Caco-2 (cell line): Measurements from ENCODE around the gene CLCA4. TPM values are rescaled to one million over a fixed set of nuclear protein-coding genes. Genes with fewer than 3 reads are reported as not detected.

ENCODE experiments used
- BruUV-seq: library from RNA; stranded (reverse); fragments of 400-500 nt; replicated peaks from 2 replicates; lab custom pipeline; 2021; lab: Mats Ljungman, UMichigan
- CTCF ChIA-PET: fragments of 300-600 bp; sonication (Branson Sonifier 250); formaldehyde crosslinking; loops from one replicate; lab custom pipeline; 2022; ENCODE audit warnings: antibody characterized with exemption; lab: Charles Lee
- POLR2A ChIA-PET: fragments of 300-600 bp; sonication (Branson Sonifier 250); formaldehyde crosslinking; loops from one replicate; lab custom pipeline; 2022; ENCODE audit warnings: antibody characterized with exemption; lab: Charles Lee
- DNase-seq, 2 experiments: peaks; one replicate each; pipeline versions ENCODE4 v3.0.0 to v3.0.0-alpha.2; 2020 to 2022
- H3K27me3 ChIP-seq: replicated peaks from 2 replicates; pipeline ENCODE4 v1.6.0; 2011; ENCODE audit warnings: low read length; ENCODE audit not compliant: control insufficient read depth, insufficient read depth
- H3K36me3 ChIP-seq: 2 replicates; pipeline ENCODE4 v1.5.1; 2011; ENCODE audit warnings: low read length; ENCODE audit not compliant: control insufficient read depth, insufficient read depth
- H3K4me1 ChIP-seq: fragments of 250-450 bp; sonication (Bioruptor Pico); 2 replicates; pipeline ENCODE4 v1.5.1; 2020; ENCODE audit warnings: mild to moderate bottlenecking
- H3K4me3 ChIP-seq: 2 replicates; pipeline ENCODE4 v1.5.1; 2011; ENCODE audit warnings: low read depth, mild to moderate bottlenecking, control low read depth, low read length
- H3K9me3 ChIP-seq: fragments of 250-450 bp; sonication (Bioruptor Pico); 2 replicates; pipeline ENCODE4 v1.5.1; 2020; ENCODE audit warnings: mild to moderate bottlenecking, moderate library complexity
- H3K27ac Mint-ChIP-seq: one replicate; pipeline ENCODE4 v1.8.0; 2022; ENCODE audit warnings: mixed read lengths; ENCODE audit not compliant: unreplicated experiment
- H3K27me3 Mint-ChIP-seq: one replicate; pipeline ENCODE4 v1.8.0; 2022; ENCODE audit warnings: mixed read lengths; ENCODE audit not compliant: insufficient read depth, unreplicated experiment
- H3K36me3 Mint-ChIP-seq: one replicate; pipeline ENCODE4 v1.8.0; 2022; ENCODE audit warnings: mild to moderate bottlenecking, mixed read lengths; ENCODE audit not compliant: insufficient read depth, unreplicated experiment
- H3K4me1 Mint-ChIP-seq: one replicate; pipeline ENCODE4 v1.8.0; 2022; ENCODE audit warnings: low read depth, mixed read lengths; ENCODE audit not compliant: unreplicated experiment
- H3K4me3 Mint-ChIP-seq: one replicate; pipeline ENCODE4 v1.8.0; 2022; ENCODE audit warnings: mild to moderate bottlenecking, moderate library complexity, mixed read lengths; ENCODE audit not compliant: unreplicated experiment
- H3K9me3 Mint-ChIP-seq: one replicate; pipeline ENCODE4 v1.8.0; 2022; ENCODE audit warnings: mixed read lengths; ENCODE audit not compliant: unreplicated experiment
- intact Hi-C: fragments of 100-400 bp; cut with micrococcal nuclease; formaldehyde crosslinking; loops from one replicate; pipeline ENCODE4 v1.10.0; 2022; ENCODE audit not compliant: unreplicated experiment
- total RNA-seq: library from RNA; stranded (reverse); gene quantifications from 2 replicates; pipeline ENCODE4 v1.2.3, GENCODE V29; 2022
- TF ChIP-seq, protein P1 (sequence below), 2 experiments: fragments of 200-600 bp in 1 of 2; IDR thresholded peaks; 1 replicate in 1 of 2; 2 replicates in 1 of 2; pipeline versions ENCODE4 v1.5.1 to v1.8.0; 2011 to 2022; ENCODE audit warnings: antibody characterized with exemption in 1 of 2, control low read depth in 1 of 2, inconsistent platforms in 1 of 2, low read depth in 1 of 2, low read length in 1 of 2, mild to moderate bottlenecking in 1 of 2, moderate library complexity in 1 of 2; ENCODE audit not compliant: insufficient read depth in 1 of 2, severe bottlenecking in 1 of 2, unreplicated experiment in 1 of 2

CLCA4 gene
- total RNA-seq, 1 experiment from 2014 or later, result not detected

DNA sequence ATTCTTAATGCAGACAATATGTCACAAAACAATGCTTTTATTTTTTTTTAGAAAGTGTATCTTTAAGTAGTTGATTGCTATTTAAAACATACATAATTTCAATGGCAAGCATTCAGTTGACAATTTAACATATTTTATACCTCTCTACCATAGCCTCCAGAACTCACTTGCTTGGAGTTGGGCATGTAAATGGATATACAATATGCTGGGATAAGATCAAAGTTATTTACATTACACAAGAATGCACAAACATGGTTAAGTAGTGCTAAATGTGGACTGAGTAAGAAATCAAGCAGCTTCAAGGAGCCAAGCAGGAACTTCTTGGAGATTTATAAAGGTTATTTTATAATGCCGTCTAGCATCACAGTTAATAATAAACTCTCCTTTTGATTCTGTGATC lies 17.0 kb downstream of the CLCA4 start:
- TF ChIP-seq, protein P1, sequence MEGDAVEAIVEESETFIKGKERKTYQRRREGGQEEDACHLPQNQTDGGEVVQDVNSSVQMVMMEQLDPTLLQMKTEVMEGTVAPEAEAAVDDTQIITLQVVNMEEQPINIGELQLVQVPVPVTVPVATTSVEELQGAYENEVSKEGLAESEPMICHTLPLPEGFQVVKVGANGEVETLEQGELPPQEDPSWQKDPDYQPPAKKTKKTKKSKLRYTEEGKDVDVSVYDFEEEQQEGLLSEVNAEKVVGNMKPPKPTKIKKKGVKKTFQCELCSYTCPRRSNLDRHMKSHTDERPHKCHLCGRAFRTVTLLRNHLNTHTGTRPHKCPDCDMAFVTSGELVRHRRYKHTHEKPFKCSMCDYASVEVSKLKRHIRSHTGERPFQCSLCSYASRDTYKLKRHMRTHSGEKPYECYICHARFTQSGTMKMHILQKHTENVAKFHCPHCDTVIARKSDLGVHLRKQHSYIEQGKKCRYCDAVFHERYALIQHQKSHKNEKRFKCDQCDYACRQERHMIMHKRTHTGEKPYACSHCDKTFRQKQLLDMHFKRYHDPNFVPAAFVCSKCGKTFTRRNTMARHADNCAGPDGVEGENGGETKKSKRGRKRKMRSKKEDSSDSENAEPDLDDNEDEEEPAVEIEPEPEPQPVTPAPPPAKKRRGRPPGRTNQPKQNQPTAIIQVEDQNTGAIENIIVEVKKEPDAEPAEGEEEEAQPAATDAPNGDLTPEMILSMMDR (IDR thresholded peaks at IDR 0.05; ENCODE audit: insufficient read depth in 1 of 2, low read depth in 1 of 2, low read length in 1 of 2, severe bottlenecking in 1 of 2, unreplicated experiment in 1 of 2), result no peak
- ChIA-PET CTCF (no interaction called here), POLR2A (no interaction called here)
- no peaks in the 10 kb centered on the region for H3K27me3 Mint-ChIP-seq
- no peaks in the 10 kb centered on the region for H3K36me3 Mint-ChIP-seq
- H3K4me1 Mint-ChIP-seq, result no peaks in the 10 kb centered on the region
- H3K4me3 Mint-ChIP-seq, result no peak overlapping the region
- intact Hi-C loops, result no loop called here
- no peak overlapping the region for H3K4me3 ChIP-seq
- H3K27me3 ChIP-seq, result no peaks in the 10 kb centered on the region
- no peaks in the 10 kb centered on the region for H3K9me3 ChIP-seq
- BruUV-seq, result no TSS peak
- H3K36me3 ChIP-seq, result no peaks in the 10 kb centered on the region
- H3K4me1 ChIP-seq, result peaks cover 4% of the 10 kb centered on the region; the same call in 1 of the 2 replicates
- no peak overlapping the region for H3K27ac Mint-ChIP-seq
- no peak for DNase-seq
- peaks cover 15% of the 10 kb centered on the region for H3K9me3 Mint-ChIP-seq

DNA sequence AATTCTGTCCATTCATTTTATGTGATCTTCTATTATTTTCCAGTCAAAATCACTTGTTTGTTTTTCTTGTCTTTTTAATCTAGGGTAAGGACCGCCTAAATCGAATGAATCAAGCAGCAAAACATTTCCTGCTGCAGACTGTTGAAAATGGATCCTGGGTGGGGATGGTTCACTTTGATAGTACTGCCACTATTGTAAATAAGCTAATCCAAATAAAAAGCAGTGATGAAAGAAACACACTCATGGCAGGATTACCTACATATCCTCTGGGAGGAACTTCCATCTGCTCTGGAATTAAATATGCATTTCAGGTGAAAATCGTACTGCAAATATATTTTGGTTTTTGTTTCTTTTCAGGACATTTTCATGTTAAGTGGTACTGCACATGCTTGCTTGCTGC lies 20.5 kb downstream of the CLCA4 start:
- no peak overlapping the region for H3K4me3 ChIP-seq
- H3K4me1 ChIP-seq, result peaks cover 4% of the 10 kb centered on the region; the same call in 1 of the 2 replicates
- Mint-ChIP-seq H3K4me3 (no peak overlapping the region), H3K27ac (no peak overlapping the region), H3K36me3 (no peaks in the 10 kb centered on the region), H3K27me3 (no peaks in the 10 kb centered on the region), H3K9me3 (no peaks in the 10 kb centered on the region), H3K4me1 (peaks cover 5% of the 10 kb centered on the region)
- POLR2A ChIA-PET, result no interaction called here
- TF ChIP-seq, protein P1 (IDR thresholded peaks at IDR 0.05; ENCODE audit: insufficient read depth in 1 of 2, low read depth in 1 of 2, low read length in 1 of 2, severe bottlenecking in 1 of 2, unreplicated experiment in 1 of 2), result no peak
- H3K9me3 ChIP-seq, result no peaks in the 10 kb centered on the region
- CTCF ChIA-PET, result no interaction called here
- H3K36me3 ChIP-seq, result no peaks in the 10 kb centered on the region
- H3K27me3 ChIP-seq, result no peaks in the 10 kb centered on the region
- intact Hi-C loops, result no loop called here
- DNase-seq, result no peak
- no TSS peak for BruUV-seq

DNA sequence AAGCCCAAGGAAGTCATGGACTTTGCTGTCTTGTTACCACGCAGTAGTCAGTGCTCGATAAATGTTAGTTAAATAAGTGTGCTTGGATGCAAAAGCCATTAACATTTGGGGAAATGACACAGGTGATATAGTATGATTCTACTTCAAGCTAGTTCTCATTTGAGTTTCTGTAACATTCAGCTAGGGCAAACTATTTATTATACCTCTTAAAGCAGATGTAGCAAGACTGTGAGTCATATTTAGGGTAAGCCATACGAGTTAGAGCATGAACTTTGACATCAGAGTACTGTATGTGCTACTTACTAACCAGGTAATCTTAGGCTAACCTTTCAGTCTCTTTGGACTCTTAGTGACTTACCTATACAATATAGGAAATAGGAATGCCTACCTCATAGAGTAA lies 21.0 kb downstream of the CLCA4 start:
- Histone ChIP-seq H3K4me1 (peaks cover 4% of the 10 kb centered on the region; the same call in 1 of the 2 replicates), H3K36me3 (no peaks in the 10 kb centered on the region), H3K9me3 (no peaks in the 10 kb centered on the region), H3K4me3 (no peak overlapping the region), H3K27me3 (no peaks in the 10 kb centered on the region)
- intact Hi-C loops, result no loop called here
- DNase-seq, result no peak
- TF ChIP-seq, protein P1 (IDR thresholded peaks at IDR 0.05; ENCODE audit: insufficient read depth in 1 of 2, low read depth in 1 of 2, low read length in 1 of 2, severe bottlenecking in 1 of 2, unreplicated experiment in 1 of 2), result no peak
- no peaks in the 10 kb centered on the region for H3K27me3 Mint-ChIP-seq
- ChIA-PET POLR2A (no interaction called here), CTCF (no interaction called here)
- BruUV-seq, result no TSS peak
- H3K9me3 Mint-ChIP-seq, result no peaks in the 10 kb centered on the region
- H3K36me3 Mint-ChIP-seq, result no peaks in the 10 kb centered on the region
- no peak overlapping the region for H3K4me3 Mint-ChIP-seq
- no peak overlapping the region for H3K27ac Mint-ChIP-seq
- peaks cover 5% of the 10 kb centered on the region for H3K4me1 Mint-ChIP-seq
